H9 (cell line): ENCODE results near the gene ZNF512. TPM values are rescaled to one million over a fixed set of nuclear protein-coding genes. Genes with fewer than 3 reads are reported as not detected.

Source experiments
- DNase-seq: peaks from one replicate; pipeline ENCODE4 v3.0.0-alpha.2; 2017
- H2AFZ ChIP-seq: one replicate; pipeline ENCODE4 v1.6.1; 2013; ENCODE audit warnings: mild to moderate bottlenecking, low read length, control low read depth, moderate library complexity
- H2AK5ac ChIP-seq: 2 replicates; pipeline ENCODE4 v1.6.1; 2013; ENCODE audit warnings: low read length, control low read depth, mixed read lengths; ENCODE audit not compliant: insufficient read length
- H2BK120ac ChIP-seq: one replicate; pipeline ENCODE4 v1.6.1; 2013; ENCODE audit warnings: low read depth, mild to moderate bottlenecking, low read length, control low read depth, inconsistent platforms; ENCODE audit not compliant: poor library complexity, severe bottlenecking
- H2BK12ac ChIP-seq: 2 replicates; pipeline ENCODE4 v1.6.1; 2013; ENCODE audit warnings: low read length, control low read depth, mixed read lengths, low read depth; ENCODE audit not compliant: insufficient read length
- H2BK15ac ChIP-seq: 2 replicates; pipeline ENCODE4 v1.6.1; 2013; ENCODE audit warnings: low read depth, low read length, control low read depth
- H2BK20ac ChIP-seq: one replicate; pipeline ENCODE4 v1.6.1; 2013; ENCODE audit warnings: low read depth, mild to moderate bottlenecking, low read length, control low read depth, inconsistent platforms; ENCODE audit not compliant: poor library complexity, severe bottlenecking
- H2BK5ac ChIP-seq: 2 replicates; pipeline ENCODE4 v1.6.1; 2013; ENCODE audit warnings: low read length, control low read depth, mixed read lengths; ENCODE audit not compliant: insufficient read length
- H3K14ac ChIP-seq: 2 replicates; pipeline ENCODE4 v1.6.1; 2013; ENCODE audit warnings: low read length, control low read depth; ENCODE audit not compliant: insufficient read depth
- H3K18ac ChIP-seq: 2 replicates; pipeline ENCODE4 v1.6.1; 2013; ENCODE audit warnings: low read depth, mild to moderate bottlenecking, mixed read lengths, low read length, control low read depth; ENCODE audit not compliant: insufficient read length
- H3K23ac ChIP-seq: 2 replicates; pipeline ENCODE4 v1.6.1; 2013; ENCODE audit warnings: low read length, control low read depth, mixed read lengths, low read depth; ENCODE audit not compliant: insufficient read length
- H3K23me2 ChIP-seq: 2 replicates; pipeline ENCODE4 v1.6.1; 2013; ENCODE audit warnings: low read depth, mild to moderate bottlenecking, mixed read lengths, low read length, control low read depth; ENCODE audit not compliant: insufficient read length, poor library complexity, severe bottlenecking
- H3K27ac ChIP-seq: 2 replicates; pipeline ENCODE4 v1.5.1; 2013; ENCODE audit warnings: low read length, control low read depth, mixed read lengths, low read depth; ENCODE audit not compliant: insufficient read length
- H3K27me3 ChIP-seq: 2 replicates; pipeline ENCODE4 v1.6.1; 2013; ENCODE audit warnings: low read length, control low read depth, inconsistent platforms; ENCODE audit not compliant: insufficient read depth
- H3K4ac ChIP-seq: 2 replicates; pipeline ENCODE4 v1.6.1; 2013; ENCODE audit warnings: low read depth, mild to moderate bottlenecking, control low read depth, inconsistent platforms, low read length, moderate library complexity
- H3K4me1 ChIP-seq: 2 replicates; pipeline ENCODE4 v1.6.1; 2013; ENCODE audit warnings: low read length, control low read depth, inconsistent platforms; ENCODE audit not compliant: insufficient read depth
- H3K4me2 ChIP-seq: 2 replicates; pipeline ENCODE4 v1.6.1; 2013; ENCODE audit warnings: low read length, control low read depth, mixed read lengths; ENCODE audit not compliant: insufficient read length, insufficient read depth
- H3K56ac ChIP-seq: 2 replicates; pipeline ENCODE4 v1.6.1; 2013; ENCODE audit warnings: low read depth, mild to moderate bottlenecking, mixed read lengths, low read length, control low read depth; ENCODE audit not compliant: insufficient read length
- H3K79me1 ChIP-seq: 2 replicates; pipeline ENCODE4 v1.6.1; 2013; ENCODE audit warnings: low read depth, mild to moderate bottlenecking, moderate library complexity, low read length, control low read depth, inconsistent platforms; ENCODE audit not compliant: insufficient read depth, poor library complexity, severe bottlenecking
- H3K79me2 ChIP-seq: 2 replicates; pipeline ENCODE4 v1.6.1; 2013; ENCODE audit warnings: low read length, control low read depth, inconsistent platforms; ENCODE audit not compliant: insufficient read depth
- H3K9ac ChIP-seq: 2 replicates; pipeline ENCODE4 v1.6.1; 2013; ENCODE audit warnings: low read length, control low read depth, mixed read lengths; ENCODE audit not compliant: insufficient read length; ENCODE audit errors: extremely low read depth
- H3K9me3 ChIP-seq: one replicate; pipeline ENCODE4 v1.6.1; 2013; ENCODE audit warnings: low read depth, low read length, inconsistent platforms; ENCODE audit not compliant: control insufficient read depth
- H3T11ph ChIP-seq: one replicate; pipeline ENCODE4 v1.6.1; 2013; ENCODE audit warnings: mild to moderate bottlenecking, low read length, control low read depth, inconsistent platforms
- H4K20me1 ChIP-seq: one replicate; pipeline ENCODE4 v1.6.1; 2013; ENCODE audit not compliant: control insufficient read depth, insufficient read length, insufficient read depth
- H4K5ac ChIP-seq: 2 replicates; pipeline ENCODE4 v1.6.1; 2013; ENCODE audit warnings: low read depth, mild to moderate bottlenecking, mixed read lengths, low read length, control low read depth; ENCODE audit not compliant: insufficient read length
- H4K8ac ChIP-seq: replicated peaks from 2 replicates; pipeline ENCODE4 v1.6.1; 2013; ENCODE audit warnings: low read length, control low read depth, mixed read lengths, low read depth; ENCODE audit not compliant: insufficient read length
- H4K91ac ChIP-seq: 2 replicates; pipeline ENCODE4 v1.6.1; 2013; ENCODE audit warnings: low read depth, mild to moderate bottlenecking, moderate library complexity, mixed read lengths, low read length, control low read depth; ENCODE audit not compliant: insufficient read length
- H3K27ac Mint-ChIP-seq, 3 experiments: 2 replicates in 2 of 3; 3 replicates in 1 of 3; pipeline ENCODE4 v1.8.0; 2020 to 2021; ENCODE audit warnings: mixed read lengths in 3 of 3, mild to moderate bottlenecking in 1 of 3, moderate library complexity in 1 of 3
- H3K27me3 Mint-ChIP-seq: 2 replicates; pipeline ENCODE4 v1.8.0; 2021; ENCODE audit warnings: low read depth, mild to moderate bottlenecking, moderate library complexity, mixed read lengths
- H3K36me3 Mint-ChIP-seq, 3 experiments: 2 replicates in 2 of 3; 3 replicates in 1 of 3; pipeline ENCODE4 v1.8.0; 2020 to 2021; ENCODE audit warnings: low read depth in 3 of 3, mixed read lengths in 3 of 3; ENCODE audit not compliant: insufficient read depth in 1 of 3
- H3K4me1 Mint-ChIP-seq, 2 experiments: 2 replicates each; pipeline ENCODE4 v1.8.0; 2020; ENCODE audit warnings: mixed read lengths in 2 of 2
- H3K4me3 Mint-ChIP-seq, 2 experiments: 2 replicates in 1 of 2; 3 replicates in 1 of 2; pipeline ENCODE4 v1.8.0; 2020 to 2021; ENCODE audit warnings: mild to moderate bottlenecking in 2 of 2, mixed read lengths in 2 of 2, moderate library complexity in 1 of 2
- H3K9me3 Mint-ChIP-seq, 2 experiments: 2 replicates in 1 of 2; 3 replicates in 1 of 2; pipeline ENCODE4 v1.8.0; 2020; ENCODE audit warnings: mild to moderate bottlenecking in 2 of 2, mixed read lengths in 2 of 2, moderate library complexity in 1 of 2
- CTCF ChIP-seq: fragments of 200-600 bp; sonication (generic); conservative IDR thresholded peaks from 3 replicates; pipeline ENCODE4 v1.8.0; 2021; ENCODE audit warnings: antibody characterized with exemption, mild to moderate bottlenecking
- WGBS: extraction: QIAGEN DNeasy Blood & Tissue Kit; methylation state at CpG from one replicate; pipeline ENCODE4 v1.1.7; 2013; ENCODE audit warnings: missing lambda C conversion rate, low lambda C conversion rate, mixed read lengths; ENCODE audit not compliant: insufficient read length; ENCODE audit errors: extremely low coverage; 5-methylcytosine and 5-hydroxymethylcytosine counted together
- total RNA-seq: library from RNA; stranded (reverse); gene quantifications from 2 replicates; pipeline ENCODE4 v1.2.1, GENCODE V29; 2021

ZNF512 gene
- total RNA-seq, 1 experiment from 2014 or later, result 38.2 TPM

GRCh38 chr2:27573452-27573851, 9.4 kb upstream of the ZNF512 start:
- H3K23ac ChIP-seq, result no peak overlapping the region
- peaks cover 0 to 4% (median 1%) of the 10 kb centered on the region in 3 experiments; a peak in 2 of 7 replicates for H3K36me3 Mint-ChIP-seq
- no peak overlapping the region for H3K4me2 ChIP-seq
- no peaks in the 10 kb centered on the region for H3K79me2 ChIP-seq
- DNase-seq, result no peak
- H2AK5ac ChIP-seq, result no peak overlapping the region
- no peak overlapping the region for H2BK15ac ChIP-seq
- H3K27me3 Mint-ChIP-seq, result peaks cover 86% of the 10 kb centered on the region
- no peak overlapping the region for H4K8ac ChIP-seq
- H3K56ac ChIP-seq, result no peak overlapping the region
- H3K9me3 Mint-ChIP-seq, result peaks cover 0 to 29% of the 10 kb centered on the region in 2 experiments; a peak in 4 of 5 replicates
- H3T11ph ChIP-seq, result no peak overlapping the region
- no peak for TF ChIP-seq CTCF
- no peaks in the 10 kb centered on the region for H3K4me1 ChIP-seq
- H2BK12ac ChIP-seq, result no peak overlapping the region
- no peak overlapping the region for H2BK120ac ChIP-seq
- H3K9me3 ChIP-seq, result peaks cover 7% of the 10 kb centered on the region
- no peaks in the 10 kb centered on the region for H4K20me1 ChIP-seq
- H2BK5ac ChIP-seq, result no peak overlapping the region
- H3K9ac ChIP-seq, result no peak overlapping the region
- no CpG with 5 or more reads among the region's 3 CpGs for WGBS
- no peak overlapping the region for H4K5ac ChIP-seq
- no peak overlapping the region for H2BK20ac ChIP-seq
- no peak overlapping the region for H3K27ac Mint-ChIP-seq
- H3K4me1 Mint-ChIP-seq, result no peaks in the 10 kb centered on the region
- no peak overlapping the region for H3K27ac ChIP-seq
- H3K79me1 ChIP-seq, result no peaks in the 10 kb centered on the region
- H3K4me3 Mint-ChIP-seq, result no peak overlapping the region
- H2AFZ ChIP-seq, result no peak overlapping the region
- H3K4ac ChIP-seq, result no peak overlapping the region
- peaks cover 3% of the 10 kb centered on the region; the same call in 1 of the 2 replicates for H3K27me3 ChIP-seq
- no peak overlapping the region for H3K18ac ChIP-seq
- no peak overlapping the region for H4K91ac ChIP-seq
- H3K14ac ChIP-seq, result no peak overlapping the region
- no peaks in the 10 kb centered on the region for H3K23me2 ChIP-seq
